ENCODE results near the gene COL6A1. TPM values are rescaled to one million over a fixed set of nuclear protein-coding genes. Genes with fewer than 3 reads are reported as not detected.

COL6A1 gene
- total and polyA plus RNA-seq, 2 of the 13 experiments (the other 11 are each of a cell fraction or from before 2014, with no cell fraction given): 3.1 to 4.8 TPM

DNA sequence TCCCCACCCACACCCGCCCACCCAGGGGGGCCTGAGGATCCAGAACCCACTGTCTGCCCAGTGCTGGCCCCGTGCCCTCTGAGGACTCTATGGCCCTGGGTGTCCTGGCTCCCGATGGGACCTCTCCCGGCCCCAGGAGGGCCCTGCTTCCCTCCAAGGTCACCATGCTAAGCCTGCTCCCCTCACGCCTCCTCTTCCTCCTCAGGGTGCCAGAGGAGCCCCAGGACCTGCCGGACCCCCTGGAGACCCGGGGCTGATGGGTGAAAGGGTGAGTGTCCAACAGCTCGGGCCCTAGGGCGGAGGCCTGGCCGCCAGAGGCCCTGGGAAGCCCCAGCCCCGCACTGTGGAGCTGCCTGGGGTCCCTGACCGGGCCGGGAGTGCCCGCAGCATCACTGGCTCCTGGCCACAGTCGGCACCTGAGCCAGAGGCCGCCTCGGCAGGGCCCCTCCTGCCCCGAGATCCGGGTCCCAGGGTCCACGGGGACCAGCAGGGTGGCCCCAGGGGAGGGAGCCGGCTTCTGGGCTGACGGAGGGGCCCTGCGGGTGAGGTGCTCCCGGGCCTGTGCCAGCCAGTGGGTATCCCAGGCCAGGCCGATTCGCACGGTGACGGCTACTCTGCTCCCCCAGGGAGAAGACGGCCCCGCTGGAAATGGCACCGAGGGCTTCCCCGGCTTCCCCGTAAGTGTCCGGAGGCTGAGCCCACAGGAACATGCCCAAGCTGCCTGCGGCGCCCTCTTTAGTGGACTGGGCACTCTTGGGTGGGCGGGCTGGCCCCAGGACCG is 16.1 kb downstream of the COL6A1 start:
- no TSS peak for BruUV-seq (replicated peaks)
- no peak for FAIRE-seq
- no peak overlapping the region for H3K4me3 ChIP-seq (replicated peaks in 1 of 3; ENCODE audit: insufficient read depth in 1 of 3, low read depth in 2 of 3, low read length in 3 of 3)
- POLR2A ChIA-PET: no interaction called here
- ATAC-seq: no peak
- no peak for DNase-seq (ENCODE audit: low spot score)
- CTCF ChIA-PET (ENCODE audit: low intra/inter-chr PET ratio, low total read pairs): no interaction called here
- peaks cover 0 to 7% of the 10 kb centered on the region in 2 experiments; a peak in 1 of 5 replicates for H3K27me3 ChIP-seq (ENCODE audit: control insufficient read depth in 1 of 2, insufficient read depth in 2 of 2, low read length in 2 of 2)
- in situ Hi-C loops (cut with HindIII; ENCODE audit: extremely low pct_ligation_motif_present, low pct_unique_long_range_greater_than_20kb): no loop called here
- no peak overlapping the region for H3K4me2 ChIP-seq (ENCODE audit: low read depth, low read length)
- H3K9me3 ChIP-seq (ENCODE audit: low read length): no peaks in the 10 kb centered on the region
- H2AFZ ChIP-seq (ENCODE audit: low read length): no peak overlapping the region
- no peaks in the 10 kb centered on the region for H4K20me1 ChIP-seq (ENCODE audit: insufficient read depth, low read length)
- H3K36me3 ChIP-seq (replicated peaks in 1 of 2; ENCODE audit: control insufficient read depth in 1 of 2, insufficient read depth in 2 of 2, low read length in 2 of 2): no peaks in the 10 kb centered on the region
- no peak overlapping the region for H3K27ac ChIP-seq (ENCODE audit: extremely low read length, insufficient read depth, low read length)
- intact Hi-C loops (cut with micrococcal nuclease; ENCODE audit: unreplicated experiment): no loop called here
- H3K4me1 ChIP-seq (ENCODE audit: insufficient read depth, low read length): peaks cover 17% of the 10 kb centered on the region
- no peak overlapping the region for H3K9ac ChIP-seq (ENCODE audit: insufficient read depth, low read depth, low read length)
- 60% methylated on average over 1 of the region's 38 CpGs for WGBS (ENCODE audit: low lambda C conversion rate)
- TF ChIP-seq, protein P1, sequence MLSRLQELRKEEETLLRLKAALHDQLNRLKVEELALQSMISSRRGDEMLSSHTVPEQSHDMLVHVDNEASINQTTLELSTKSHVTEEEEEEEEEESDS (CRISPR knock-in tag; IDR thresholded peaks at IDR 0.05; ENCODE audit: borderline replicate concordance): no peak
- TF ChIP-seq, protein P2, sequence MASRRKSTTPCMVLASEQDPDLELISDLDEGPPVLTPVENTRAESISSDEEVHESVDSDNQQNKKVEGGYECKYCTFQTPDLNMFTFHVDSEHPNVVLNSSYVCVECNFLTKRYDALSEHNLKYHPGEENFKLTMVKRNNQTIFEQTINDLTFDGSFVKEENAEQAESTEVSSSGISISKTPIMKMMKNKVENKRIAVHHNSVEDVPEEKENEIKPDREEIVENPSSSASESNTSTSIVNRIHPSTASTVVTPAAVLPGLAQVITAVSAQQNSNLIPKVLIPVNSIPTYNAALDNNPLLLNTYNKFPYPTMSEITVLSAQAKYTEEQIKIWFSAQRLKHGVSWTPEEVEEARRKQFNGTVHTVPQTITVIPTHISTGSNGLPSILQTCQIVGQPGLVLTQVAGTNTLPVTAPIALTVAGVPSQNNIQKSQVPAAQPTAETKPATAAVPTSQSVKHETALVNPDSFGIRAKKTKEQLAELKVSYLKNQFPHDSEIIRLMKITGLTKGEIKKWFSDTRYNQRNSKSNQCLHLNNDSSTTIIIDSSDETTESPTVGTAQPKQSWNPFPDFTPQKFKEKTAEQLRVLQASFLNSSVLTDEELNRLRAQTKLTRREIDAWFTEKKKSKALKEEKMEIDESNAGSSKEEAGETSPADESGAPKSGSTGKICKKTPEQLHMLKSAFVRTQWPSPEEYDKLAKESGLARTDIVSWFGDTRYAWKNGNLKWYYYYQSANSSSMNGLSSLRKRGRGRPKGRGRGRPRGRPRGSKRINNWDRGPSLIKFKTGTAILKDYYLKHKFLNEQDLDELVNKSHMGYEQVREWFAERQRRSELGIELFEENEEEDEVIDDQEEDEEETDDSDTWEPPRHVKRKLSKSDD (CRISPR knock-in tag; IDR thresholded peaks at IDR 0.05; ENCODE audit: low read depth): no peak
- no peak for TF ChIP-seq ZSCAN25 (CRISPR knock-in tag; IDR thresholded peaks at IDR 0.05)
- TF ChIP-seq ZNF253 (CRISPR knock-in tag; IDR thresholded peaks at IDR 0.05; ENCODE audit: borderline replicate concordance): no peak
- TF ChIP-seq ZNF17 (CRISPR knock-in tag; IDR thresholded peaks at IDR 0.05): no peak
- no peak for TF ChIP-seq MLLT10 (CRISPR knock-in tag; IDR thresholded peaks at IDR 0.05)
- TF ChIP-seq, protein P3, sequence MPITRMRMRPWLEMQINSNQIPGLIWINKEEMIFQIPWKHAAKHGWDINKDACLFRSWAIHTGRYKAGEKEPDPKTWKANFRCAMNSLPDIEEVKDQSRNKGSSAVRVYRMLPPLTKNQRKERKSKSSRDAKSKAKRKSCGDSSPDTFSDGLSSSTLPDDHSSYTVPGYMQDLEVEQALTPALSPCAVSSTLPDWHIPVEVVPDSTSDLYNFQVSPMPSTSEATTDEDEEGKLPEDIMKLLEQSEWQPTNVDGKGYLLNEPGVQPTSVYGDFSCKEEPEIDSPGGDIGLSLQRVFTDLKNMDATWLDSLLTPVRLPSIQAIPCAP (CRISPR knock-in tag; IDR thresholded peaks at IDR 0.05; ENCODE audit: low read depth): no peak
- no peak for TF ChIP-seq PPARG (CRISPR knock-in tag; conservative IDR thresholded peaks at IDR 0.05)
- TF ChIP-seq FOXJ3 (CRISPR knock-in tag; IDR thresholded peaks at IDR 0.05; ENCODE audit: borderline replicate concordance): no peak
- TF ChIP-seq ZNF263 (CRISPR knock-in tag; IDR thresholded peaks at IDR 0.05): no peak
- TF ChIP-seq ZNF138 (CRISPR knock-in tag; IDR thresholded peaks at IDR 0.05; ENCODE audit: low read depth): no peak
- TF ChIP-seq, protein P4, sequence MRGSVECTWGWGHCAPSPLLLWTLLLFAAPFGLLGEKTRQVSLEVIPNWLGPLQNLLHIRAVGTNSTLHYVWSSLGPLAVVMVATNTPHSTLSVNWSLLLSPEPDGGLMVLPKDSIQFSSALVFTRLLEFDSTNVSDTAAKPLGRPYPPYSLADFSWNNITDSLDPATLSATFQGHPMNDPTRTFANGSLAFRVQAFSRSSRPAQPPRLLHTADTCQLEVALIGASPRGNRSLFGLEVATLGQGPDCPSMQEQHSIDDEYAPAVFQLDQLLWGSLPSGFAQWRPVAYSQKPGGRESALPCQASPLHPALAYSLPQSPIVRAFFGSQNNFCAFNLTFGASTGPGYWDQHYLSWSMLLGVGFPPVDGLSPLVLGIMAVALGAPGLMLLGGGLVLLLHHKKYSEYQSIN (CRISPR knock-in tag; IDR thresholded peaks at IDR 0.05; ENCODE audit: borderline replicate concordance): no peak
- no peak for TF ChIP-seq CHD4 (IDR thresholded peaks at IDR 0.05; ENCODE audit: borderline replicate concordance, low read length)
- TF ChIP-seq CBFB (CRISPR knock-in tag; IDR thresholded peaks at IDR 0.05): no peak
- TF ChIP-seq ZFP1 (CRISPR knock-in tag; IDR thresholded peaks at IDR 0.05): no peak
- no peak for TF ChIP-seq ZNF720 (CRISPR knock-in tag; IDR thresholded peaks at IDR 0.05)
- no peaks in the 10 kb centered on the region for H3K79me2 ChIP-seq (ENCODE audit: insufficient read depth, low read length)

Measured in HepG2 (cell line).